DMS 273 (cell line): ENCODE data around the gene MYOG.

Source experiments
- DNase-seq: peaks from one replicate; lab custom pipeline; 2025; ENCODE audit not compliant: unreplicated experiment; lab: John Stamatoyannopoulos, UW

Gene MYOG

GRCh38 chr1:203034422-203035110 lies 51.2 kb downstream of the MYOG start:
- DNase-seq = no peak

- no peak for DNase-seq
Observed at GRCh38 chr1:203033917-203034316, 51.9 kb downstream of the MYOG start.

- no peak for DNase-seq
Observed at GRCh38 chr1:203033287-203033686, 52.5 kb downstream of the MYOG start.
